A549 treated with AZD2906 at 1 μM for 4 hours (cell line): ENCODE results near the gene CHD1L. TPM values are rescaled to one million over a fixed set of nuclear protein-coding genes. Genes with fewer than 3 reads are reported as not detected.

Experiments
- total RNA-seq: library from RNA; stranded (reverse); fragments of 200-300 nt; extraction: Qiagen RNA extraction; gene quantifications from 5 replicates; pipeline ENCODE4 v1.2.3, GENCODE V29; 2022

CHD1L gene
- 29.9 to 34.9 TPM (median 31.4 TPM) in 5 replicates for total RNA-seq

GRCh38 chr1:147242449-147243227 is at the start of gene CHD1L:
CHD1L (plus strand) TSS chr1:147242684; CDS start chr1:147242704, 20 bp downstream.

GRCh38 chr1:147225193-147225730 is 17.2 kb upstream of the CHD1L start, which contains the start of gene FMO5:
FMO5 (minus strand) TSS chr1:147225339; CDS start chr1:147225029, 310 bp downstream.

Other genes with a start within 250 kb of the CHD1L start
- 9.2 to 11.5 TPM (median 10.7 TPM) in 5 replicates for gene PRKAB2, start 70.2 kb upstream of the CHD1L start, total RNA-seq
- gene FMO5, start 17.3 kb upstream of the CHD1L start, total RNA-seq = 0.59 to 1.1 TPM (median 0.61 TPM) in 5 replicates